ENCODE results near the gene SGCA. TPM values are rescaled to one million over a fixed set of nuclear protein-coding genes. Genes with fewer than 3 reads are reported as not detected.

Gene SGCA
- total RNA-seq, 1 experiment from 2014 or later: not detected

- no peaks in the 10 kb centered on the region for H3K9me3 ChIP-seq (ENCODE audit: low read length)
- ChIA-PET POLR2A (ENCODE audit: unreplicated experiment) (interaction anchor here (0.5 kb wide), 1 partner anchor 10 kb away, joined by 3 read pairs; no protein-coding TSS in a partner anchor), CTCF (no interaction called here)
- peak within 1 kb of the TSS; percentile 71 for H3K4me3 ChIP-seq (ENCODE audit: low read length)
- H3K9ac ChIP-seq (ENCODE audit: low read length): no peak within 1 kb of the TSS
- peaks cover 17% of the 10 kb centered on the region for H3K27me3 ChIP-seq (ENCODE audit: low read length)
- intact Hi-C loops (cut with micrococcal nuclease): no loop called here
- H3K4me2 ChIP-seq (ENCODE audit: low read length): peak within 1 kb of the TSS; percentile 95
- H3K9me2 ChIP-seq (replicated peaks; ENCODE audit: low read length): no peaks in the 10 kb centered on the region
- no peak for DNase-seq
- ATAC-seq: peak; percentile 51
- no peaks in the 10 kb centered on the region for H3K79me2 ChIP-seq (ENCODE audit: low read length)
- H2AFZ ChIP-seq (ENCODE audit: low read length): peak within 1 kb of the TSS; percentile 81
- peaks cover 10% of the 10 kb centered on the region; the same call in 1 of the 2 replicates for H3K36me3 ChIP-seq (ENCODE audit: low read depth, low read length)
- no TSS peak for BruUV-seq (replicated peaks)
- H3K27ac ChIP-seq (ENCODE audit: low read length): no peak within 1 kb of the TSS
- no peaks in the 10 kb centered on the region for H4K20me1 ChIP-seq (ENCODE audit: low read length)
- H3F3A ChIP-seq (ENCODE audit: low read length, unreplicated experiment): no peaks in the 10 kb centered on the region
- no peak for TF ChIP-seq CTCF (conservative IDR thresholded peaks at IDR 0.05; ENCODE audit: low read depth, low read length)
- no peak for TF ChIP-seq EZH2 (IDR thresholded peaks at IDR 0.05; ENCODE audit: low read length, unreplicated experiment)
- TF ChIP-seq EZH2phosphoT487 (IDR thresholded peaks at IDR 0.05; ENCODE audit: borderline replicate concordance, low read length): no peak
- H3K4me1 ChIP-seq (ENCODE audit: insufficient read depth, low read length): peaks cover 3% of the 10 kb centered on the region; the same call in 1 of the 2 replicates
Measured at GRCh38 chr17:50129728-50130558, 35.9 kb upstream of the SGCA start, which contains the start of gene SAMD14. Gene SAMD14 (minus strand): TSS chr17:50130160. CDS start chr17:50124959, 5,201 bp downstream.

GRCh38 chr17:50130559-50131305 is 35.1 kb upstream of the SGCA start:
- no peak for DNase-seq
- BruUV-seq (replicated peaks): no TSS peak
- Histone ChIP-seq H3K27ac (ENCODE audit: low read length) (no peak overlapping the region), H3F3A (ENCODE audit: low read length, unreplicated experiment) (no peaks in the 10 kb centered on the region), H3K4me1 (ENCODE audit: insufficient read depth, low read length) (peaks cover 3% of the 10 kb centered on the region; the same call in 1 of the 2 replicates), H3K4me3 (ENCODE audit: low read length) (peak overlapping the region; percentile 71; the same call in 1 of the 2 replicates), H3K4me2 (ENCODE audit: low read length) (peak overlapping the region; percentile 95; the same call in 1 of the 2 replicates), H3K27me3 (ENCODE audit: low read length) (peaks cover 17% of the 10 kb centered on the region), H3K9me3 (ENCODE audit: low read length) (no peaks in the 10 kb centered on the region), H3K9ac (ENCODE audit: low read length) (no peak overlapping the region), H3K9me2 (replicated peaks; ENCODE audit: low read length) (no peaks in the 10 kb centered on the region), H2AFZ (ENCODE audit: low read length) (no peak overlapping the region), H3K36me3 (ENCODE audit: low read depth, low read length) (peaks cover 10% of the 10 kb centered on the region; the same call in 1 of the 2 replicates), H3K79me2 (ENCODE audit: low read length) (no peaks in the 10 kb centered on the region), H4K20me1 (ENCODE audit: low read length) (no peaks in the 10 kb centered on the region)
- ATAC-seq: no peak; the same call in 1 of the 2 replicates
- intact Hi-C loops (cut with micrococcal nuclease): no loop called here
- CTCF ChIA-PET: no interaction called here
- POLR2A ChIA-PET (ENCODE audit: unreplicated experiment): interaction anchor here (1.2 kb wide), 1 partner anchor 21 kb away, joined by 18 read pairs; no protein-coding TSS in a partner anchor
- TF ChIP-seq EZH2phosphoT487 (IDR thresholded peaks at IDR 0.05; ENCODE audit: borderline replicate concordance, low read length) (no peak), CTCF (conservative IDR thresholded peaks at IDR 0.05; ENCODE audit: low read depth, low read length) (no peak), EZH2 (IDR thresholded peaks at IDR 0.05; ENCODE audit: low read length, unreplicated experiment) (no peak)
